Central memory CD8-positive, alpha-beta T cell (primary cell): ENCODE results near the gene ERMARD.
A peak's percentile ranks its signal among the peaks of the same experiment; 100 is the strongest.

ENCODE experiments used
- ATAC-seq: fragments of 150-1000 bp; cut with Tn5 transposase; replicated peaks from 2 replicates; pipeline ENCODE4 v1.10.0; 2022; ENCODE audit warnings: mild to moderate bottlenecking, moderate FRiP score, moderate number of reproducible peaks; ENCODE audit not compliant: poor library complexity, severe bottlenecking; ENCODE audit errors: extremely low read depth
- DNase-seq, 2 donors: peaks; one replicate each; pipeline ENCODE4 v3.0.0; 2021; ENCODE audit warnings: low spot score in 2 of 2
- H3K27ac Mint-ChIP-seq: one replicate; pipeline ENCODE4 v1.8.0; 2022; ENCODE audit warnings: low read depth, mild to moderate bottlenecking, moderate library complexity, mixed read lengths
- H3K27me3 Mint-ChIP-seq: one replicate; pipeline ENCODE4 v1.8.0; 2022; ENCODE audit warnings: mixed read lengths
- H3K36me3 Mint-ChIP-seq: one replicate; pipeline ENCODE4 v1.8.0; 2022; ENCODE audit warnings: mild to moderate bottlenecking, moderate library complexity, mixed read lengths; ENCODE audit not compliant: insufficient read depth
- H3K4me1 Mint-ChIP-seq: one replicate; pipeline ENCODE4 v1.8.0; 2022; ENCODE audit warnings: mixed read lengths
- H3K4me3 Mint-ChIP-seq: one replicate; pipeline ENCODE4 v1.8.0; 2022; ENCODE audit warnings: mild to moderate bottlenecking, moderate library complexity, mixed read lengths
- H3K9me3 Mint-ChIP-seq: one replicate; pipeline ENCODE4 v1.8.0; 2022; ENCODE audit warnings: mixed read lengths

Gene ERMARD

DNA sequence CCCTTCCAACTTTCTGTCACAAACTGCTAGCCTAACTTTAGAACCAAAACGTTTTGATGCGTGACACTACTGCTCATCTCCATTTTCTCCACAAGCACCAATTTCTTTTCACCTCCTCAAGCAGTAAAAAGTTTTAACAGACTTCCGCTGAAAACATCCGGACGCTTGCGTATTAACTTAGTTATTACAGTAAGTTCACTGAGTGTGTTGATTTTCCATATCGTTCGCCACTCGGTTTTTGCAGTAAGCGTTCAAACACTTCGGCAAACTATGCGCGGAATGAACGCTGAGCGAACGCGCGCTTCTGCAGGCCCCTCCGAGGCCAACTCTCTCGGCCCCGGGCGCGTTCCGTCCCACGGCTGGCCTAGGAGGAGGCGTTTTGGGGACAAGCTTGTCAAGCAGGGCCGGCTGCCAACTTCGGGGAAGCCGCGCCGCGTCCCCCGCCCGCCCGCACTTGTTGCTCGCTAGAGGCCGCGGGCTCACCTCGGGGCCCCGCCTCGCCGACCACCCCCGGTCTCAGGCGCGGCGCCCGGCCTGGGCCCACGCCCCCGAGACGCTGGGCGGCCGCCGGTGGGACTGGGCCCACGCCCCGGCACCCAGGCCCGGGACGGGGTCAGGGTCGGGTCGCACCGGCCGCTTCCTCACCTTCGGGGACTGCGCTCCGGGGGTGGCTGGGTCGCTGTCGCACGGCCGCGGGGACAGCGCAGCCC is 28.1 kb upstream of the ERMARD start:
- no peaks in the 10 kb centered on the region for H3K9me3 Mint-ChIP-seq
- DNase-seq (peak; percentile 54 to 64), ATAC-seq (peak; percentile 50)
- H3K4me1 Mint-ChIP-seq: peaks cover 35% of the 10 kb centered on the region
- peak overlapping the region; percentile 91 for H3K27ac Mint-ChIP-seq
- H3K36me3 Mint-ChIP-seq: peaks cover 24% of the 10 kb centered on the region
- no peaks in the 10 kb centered on the region for H3K27me3 Mint-ChIP-seq
- peak overlapping the region; percentile 84 for H3K4me3 Mint-ChIP-seq

GRCh38 chr6:169723991-169724493 is 27.4 kb upstream of the ERMARD start:
- Mint-ChIP-seq H3K27me3 (no peaks in the 10 kb centered on the region), H3K4me1 (peaks cover 34% of the 10 kb centered on the region), H3K36me3 (peaks cover 23% of the 10 kb centered on the region), H3K4me3 (peak overlapping the region; percentile 54), H3K27ac (no peak overlapping the region), H3K9me3 (no peaks in the 10 kb centered on the region)
- ATAC-seq (peak; percentile 13), DNase-seq (peak in 1 of 2 donors; percentile 18)

GRCh38 chr6:169724494-169725124 is 26.8 kb upstream of the ERMARD start, which contains the start of gene PHF10:
Gene PHF10 (minus strand): TSS chr6:169724500. CDS start chr6:169723931, 569 bp downstream.
- no peaks in the 10 kb centered on the region for H3K9me3 Mint-ChIP-seq
- no peaks in the 10 kb centered on the region for H3K27me3 Mint-ChIP-seq
- peak within 1 kb of the TSS; percentile 84 for H3K4me3 Mint-ChIP-seq
- DNase-seq (peak; percentile 24 to 33), ATAC-seq (peak; percentile 37)
- peak within 1 kb of the TSS; percentile 91 for H3K27ac Mint-ChIP-seq
- H3K36me3 Mint-ChIP-seq: peaks cover 21% of the 10 kb centered on the region
- peaks cover 28% of the 10 kb centered on the region for H3K4me1 Mint-ChIP-seq

- Mint-ChIP-seq H3K4me1 (peaks cover 20% of the 10 kb centered on the region), H3K27ac (peak overlapping the region; percentile 63), H3K4me3 (peak overlapping the region; percentile 54), H3K27me3 (no peaks in the 10 kb centered on the region), H3K9me3 (no peaks in the 10 kb centered on the region), H3K36me3 (peaks cover 20% of the 10 kb centered on the region)
- ATAC-seq (peak; percentile 2), DNase-seq (no peak)
Measured at GRCh38 chr6:169725125-169726048, 26.0 kb upstream of the ERMARD start.

DNA sequence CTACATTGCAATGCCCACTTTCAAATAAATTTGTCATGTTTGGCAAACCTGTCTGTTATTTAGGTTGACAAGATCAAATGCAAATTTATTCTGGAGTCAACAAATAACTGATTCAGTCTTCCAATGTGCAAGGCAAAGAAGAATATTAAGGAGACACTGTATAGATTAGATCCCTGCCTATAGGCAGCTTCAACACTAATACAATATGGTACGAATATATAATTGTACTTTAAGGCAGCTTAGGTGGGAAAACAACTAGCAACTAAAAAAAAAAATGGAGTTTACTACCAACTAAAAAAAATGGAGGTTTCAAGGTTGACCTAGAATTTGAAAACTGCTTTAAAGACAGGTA is 25.4 kb upstream of the ERMARD start:
- Mint-ChIP-seq H3K36me3 (peaks cover 20% of the 10 kb centered on the region), H3K9me3 (no peaks in the 10 kb centered on the region), H3K4me1 (peaks cover 15% of the 10 kb centered on the region), H3K27me3 (no peaks in the 10 kb centered on the region), H3K4me3 (peak overlapping the region; percentile 54), H3K27ac (peak overlapping the region; percentile 63)
- DNase-seq (no peak), ATAC-seq (no peak)

- Mint-ChIP-seq H3K36me3 (peaks cover 18% of the 10 kb centered on the region), H3K4me1 (peaks cover 10% of the 10 kb centered on the region), H3K27ac (no peak overlapping the region), H3K27me3 (no peaks in the 10 kb centered on the region), H3K9me3 (no peaks in the 10 kb centered on the region), H3K4me3 (no peak overlapping the region)
- DNase-seq (no peak), ATAC-seq (no peak)
Measured at GRCh38 chr6:169726963-169727362, 24.5 kb upstream of the ERMARD start.

GRCh38 chr6:169729961-169730360 is 21.5 kb upstream of the ERMARD start:
- Mint-ChIP-seq H3K4me3 (no peak overlapping the region), H3K9me3 (no peaks in the 10 kb centered on the region), H3K36me3 (peaks cover 9% of the 10 kb centered on the region), H3K27me3 (peaks cover 9% of the 10 kb centered on the region), H3K27ac (no peak overlapping the region), H3K4me1 (no peaks in the 10 kb centered on the region)
- ATAC-seq (no peak), DNase-seq (no peak)

DNA sequence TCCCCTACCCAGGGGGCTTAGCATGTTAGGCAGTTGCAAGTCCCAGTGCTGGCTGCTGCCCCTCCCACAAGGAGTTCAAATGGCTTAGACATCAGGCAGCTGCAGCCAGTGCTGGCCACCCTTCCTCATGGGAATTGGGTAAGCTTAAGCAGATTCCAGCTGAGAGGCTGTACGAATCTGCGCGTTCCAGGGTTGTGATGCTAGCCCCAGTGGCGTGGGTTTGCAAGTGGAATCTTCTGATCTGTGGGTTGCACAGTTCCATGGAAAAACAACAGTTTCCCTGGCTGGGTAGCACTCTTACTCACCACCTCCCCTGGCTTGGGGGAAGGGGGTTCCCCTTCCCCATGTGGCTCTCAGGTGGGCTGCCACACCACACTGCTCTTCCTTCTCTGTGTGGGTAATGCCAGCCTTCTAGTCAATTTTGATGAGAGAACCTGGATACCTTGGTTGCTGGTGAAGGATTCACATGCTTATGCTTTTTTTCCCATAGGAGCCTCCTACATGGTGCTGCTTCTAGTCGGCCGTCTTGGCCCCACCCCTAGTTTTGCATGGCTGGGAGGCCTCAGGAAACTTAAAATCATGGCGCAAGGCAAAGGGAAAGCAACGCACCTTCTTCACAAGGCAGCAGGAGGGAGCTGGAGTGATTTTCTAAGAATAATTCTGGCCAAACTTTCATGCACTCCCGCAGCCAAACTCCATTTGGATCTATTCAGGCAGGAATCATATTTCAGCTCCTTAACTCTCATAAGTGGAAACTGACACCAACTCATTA is 13.0 kb upstream of the ERMARD start:
- no peak overlapping the region for H3K4me3 Mint-ChIP-seq
- H3K36me3 Mint-ChIP-seq: no peaks in the 10 kb centered on the region
- no peak overlapping the region for H3K27ac Mint-ChIP-seq
- H3K27me3 Mint-ChIP-seq: peaks cover 37% of the 10 kb centered on the region
- DNase-seq: no peak
- no peaks in the 10 kb centered on the region for H3K4me1 Mint-ChIP-seq
- no peak for ATAC-seq
- H3K9me3 Mint-ChIP-seq: no peaks in the 10 kb centered on the region

DNA sequence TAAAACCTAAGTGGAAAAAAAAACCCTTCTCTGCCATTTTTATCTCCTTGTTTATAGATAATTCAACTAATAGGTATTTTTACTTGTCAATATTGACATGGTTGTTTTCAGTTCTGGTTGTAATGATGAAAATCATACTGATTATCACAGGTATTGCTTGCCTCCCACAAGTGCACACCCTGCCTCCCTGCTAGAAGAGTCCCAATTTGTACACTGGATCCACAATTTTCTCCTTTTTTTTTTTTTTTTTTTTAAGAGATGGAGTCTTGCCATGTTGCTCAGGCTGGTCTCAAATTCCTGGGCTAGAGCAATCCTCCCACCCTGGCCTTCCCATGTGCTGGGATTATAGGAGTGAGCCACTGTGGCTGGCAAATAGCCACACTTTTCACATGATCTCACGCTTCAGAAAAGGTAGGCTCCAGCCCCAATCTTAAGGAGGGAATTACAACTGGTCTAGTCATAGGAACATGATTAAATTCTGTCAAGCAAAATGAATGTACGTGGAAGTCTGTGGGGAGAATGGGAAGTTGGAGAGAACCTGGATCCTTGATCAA is 12.4 kb upstream of the ERMARD start:
- H3K36me3 Mint-ChIP-seq: no peaks in the 10 kb centered on the region
- DNase-seq (no peak), ATAC-seq (no peak)
- H3K27me3 Mint-ChIP-seq: peaks cover 37% of the 10 kb centered on the region
- no peaks in the 10 kb centered on the region for H3K4me1 Mint-ChIP-seq
- H3K4me3 Mint-ChIP-seq: no peak overlapping the region
- H3K9me3 Mint-ChIP-seq: no peaks in the 10 kb centered on the region
- H3K27ac Mint-ChIP-seq: no peak overlapping the region

- H3K9me3 Mint-ChIP-seq: no peaks in the 10 kb centered on the region
- DNase-seq (no peak), ATAC-seq (no peak)
- H3K4me1 Mint-ChIP-seq: no peaks in the 10 kb centered on the region
- no peak overlapping the region for H3K4me3 Mint-ChIP-seq
- H3K27ac Mint-ChIP-seq: no peak overlapping the region
- no peaks in the 10 kb centered on the region for H3K36me3 Mint-ChIP-seq
- H3K27me3 Mint-ChIP-seq: peaks cover 14% of the 10 kb centered on the region
Measured at GRCh38 chr6:169741344-169741743, 10.1 kb upstream of the ERMARD start.

DNA sequence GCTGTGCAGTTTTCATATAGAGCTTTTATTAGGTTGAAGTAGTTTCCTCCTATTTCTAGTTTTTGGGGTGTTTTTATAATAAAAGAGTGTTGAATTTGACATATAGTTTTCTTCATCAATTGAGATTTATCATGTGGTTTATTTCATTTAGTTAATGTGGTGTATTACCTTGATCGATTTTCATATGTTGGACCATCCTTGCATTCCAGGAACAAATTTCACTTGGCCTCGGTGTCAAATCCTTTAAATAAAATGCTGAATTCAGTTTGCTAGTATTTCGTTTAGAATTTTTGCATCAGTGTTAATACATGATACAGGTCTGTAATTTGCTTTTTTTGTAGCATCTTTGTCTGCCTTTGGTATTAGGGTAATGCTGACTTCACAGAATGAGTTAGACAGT is 6.0 kb upstream of the ERMARD start:
- H3K36me3 Mint-ChIP-seq: no peaks in the 10 kb centered on the region

GRCh38 chr6:169746556-169746955 is 4.9 kb upstream of the ERMARD start:
- Mint-ChIP-seq H3K4me1 (peaks cover 17% of the 10 kb centered on the region), H3K4me3 (no peak overlapping the region), H3K27me3 (no peaks in the 10 kb centered on the region), H3K27ac (no peak overlapping the region), H3K36me3 (peaks cover 4% of the 10 kb centered on the region), H3K9me3 (no peaks in the 10 kb centered on the region)
- ATAC-seq (no peak), DNase-seq (no peak)

More for the DNA sequence above, 6.0 kb upstream of the ERMARD start:
- H3K27ac Mint-ChIP-seq: no peak overlapping the region
- H3K4me3 Mint-ChIP-seq: no peak overlapping the region
- H3K4me1 Mint-ChIP-seq: peaks cover 7% of the 10 kb centered on the region
- no peaks in the 10 kb centered on the region for H3K9me3 Mint-ChIP-seq
- DNase-seq (no peak), ATAC-seq (no peak)
- H3K27me3 Mint-ChIP-seq: no peaks in the 10 kb centered on the region
